Karpas-422 (cell line): ENCODE data around the gene KLK10. TPM values are rescaled to one million over a fixed set of nuclear protein-coding genes. Genes with fewer than 3 reads are reported as not detected.
A peak's percentile ranks its signal among the peaks of the same experiment; 100 is the strongest.

Experiments used
- DNase-seq: peaks from one replicate; pipeline ENCODE4 v3.0.0-alpha.2; 2015
- H2AFZ ChIP-seq: fragments of 200-600 bp; sonication (generic); 2 replicates; pipeline ENCODE4 v1.6.1; 2014; ENCODE audit warnings: antibody characterized with exemption, low read length, mixed read lengths
- H3K27ac ChIP-seq: fragments of 200-600 bp; sonication (generic); 2 replicates; pipeline ENCODE4 v1.5.1; 2014; ENCODE audit warnings: mild to moderate bottlenecking, low read length, moderate library complexity
- H3K27me3 ChIP-seq: fragments of 200-600 bp; sonication (generic); 2 replicates; pipeline ENCODE4 v1.6.1; 2014; ENCODE audit warnings: low read length, mixed read lengths
- H3K36me3 ChIP-seq: fragments of 200-600 bp; sonication (generic); 2 replicates; pipeline ENCODE4 v1.6.1; 2014; ENCODE audit warnings: low read length, mixed read lengths; ENCODE audit not compliant: insufficient read depth
- H3K4me1 ChIP-seq: fragments of 200-600 bp; sonication (generic); 2 replicates; pipeline ENCODE4 v1.6.1; 2014; ENCODE audit warnings: mild to moderate bottlenecking, low read length, mixed read lengths
- H3K4me2 ChIP-seq: fragments of 200-600 bp; sonication (generic); 2 replicates; pipeline ENCODE4 v1.6.1; 2014; ENCODE audit warnings: low read length, low read depth, mild to moderate bottlenecking; ENCODE audit not compliant: poor library complexity, severe bottlenecking
- H3K4me3 ChIP-seq: fragments of 200-600 bp; sonication (generic); 2 replicates; pipeline ENCODE4 v1.5.1; 2014; ENCODE audit warnings: mild to moderate bottlenecking, antibody characterized with exemption, low read length, mixed read lengths
- H3K79me2 ChIP-seq: fragments of 200-600 bp; sonication (generic); 2 replicates; pipeline ENCODE4 v1.6.1; 2014; ENCODE audit warnings: mild to moderate bottlenecking, low read length, mixed read lengths
- H3K9ac ChIP-seq: fragments of 200-600 bp; sonication (generic); 2 replicates; pipeline ENCODE4 v1.6.0; 2014; ENCODE audit warnings: low read length
- H3K9me2 ChIP-seq: fragments of 200-600 bp; sonication (generic), shearing (Covaris generic); replicated peaks from 2 replicates; pipeline ENCODE4 v1.6.0; 2014; ENCODE audit warnings: mild to moderate bottlenecking, low read length, moderate library complexity; ENCODE audit not compliant: insufficient read depth
- H3K9me3 ChIP-seq: fragments of 300-700, 200-600 bp; sonication (generic); 2 replicates; pipeline ENCODE4 v1.6.1; 2014; ENCODE audit warnings: low read length, mixed read lengths
- H4K20me1 ChIP-seq: fragments of 200-600 bp; sonication (generic); 2 replicates; pipeline ENCODE4 v1.6.1; 2014; ENCODE audit warnings: mild to moderate bottlenecking, antibody characterized with exemption, low read length, low read depth; ENCODE audit not compliant: insufficient read depth
- total RNA-seq: library from RNA; depleted of rRNA; stranded (reverse); fragments of >200 nt; shearing (Covaris generic); gene quantifications from 2 replicates; pipeline ENCODE4 v1.2.3, GENCODE V29; 2014; ENCODE audit warnings: low replicate concordance

The KLK10 gene
- total RNA-seq, 1 experiment from 2014 or later, result not detected

- Histone ChIP-seq H3K9ac (no peak overlapping the region), H3K4me3 (no peak overlapping the region), H4K20me1 (no peaks in the 10 kb centered on the region), H3K79me2 (no peaks in the 10 kb centered on the region), H3K9me3 (no peaks in the 10 kb centered on the region), H3K36me3 (no peaks in the 10 kb centered on the region), H3K27me3 (no peaks in the 10 kb centered on the region), H3K4me2 (no peak overlapping the region), H2AFZ (no peak overlapping the region), H3K4me1 (no peaks in the 10 kb centered on the region), H3K27ac (no peak overlapping the region), H3K9me2 (no peaks in the 10 kb centered on the region)
- DNase-seq, result no peak
Observed at GRCh38 chr19:51024924-51025323, 5.4 kb upstream of the KLK10 start.

GRCh38 chr19:51023946-51024345 lies 4.4 kb upstream of the KLK10 start:
- no peak overlapping the region for H2AFZ ChIP-seq
- H3K79me2 ChIP-seq, result no peaks in the 10 kb centered on the region
- no peaks in the 10 kb centered on the region for H4K20me1 ChIP-seq
- H3K9ac ChIP-seq, result no peak overlapping the region
- no peaks in the 10 kb centered on the region for H3K9me3 ChIP-seq
- no peaks in the 10 kb centered on the region for H3K27me3 ChIP-seq
- H3K9me2 ChIP-seq, result no peaks in the 10 kb centered on the region
- no peaks in the 10 kb centered on the region for H3K36me3 ChIP-seq
- no peak overlapping the region for H3K4me3 ChIP-seq
- no peak overlapping the region for H3K4me2 ChIP-seq
- H3K4me1 ChIP-seq, result no peaks in the 10 kb centered on the region
- H3K27ac ChIP-seq, result no peak overlapping the region
- no peak for DNase-seq

GRCh38 chr19:51022526-51022925 lies 3.0 kb upstream of the KLK10 start:
- no peak overlapping the region for H3K9ac ChIP-seq
- no peaks in the 10 kb centered on the region for H3K9me2 ChIP-seq
- H3K4me2 ChIP-seq, result no peak overlapping the region
- H3K4me1 ChIP-seq, result no peaks in the 10 kb centered on the region
- no peaks in the 10 kb centered on the region for H3K36me3 ChIP-seq
- no peak overlapping the region for H3K4me3 ChIP-seq
- no peak overlapping the region for H3K27ac ChIP-seq
- DNase-seq, result no peak
- no peak overlapping the region for H2AFZ ChIP-seq
- no peaks in the 10 kb centered on the region for H4K20me1 ChIP-seq
- H3K27me3 ChIP-seq, result no peaks in the 10 kb centered on the region
- no peaks in the 10 kb centered on the region for H3K9me3 ChIP-seq
- H3K79me2 ChIP-seq, result no peaks in the 10 kb centered on the region

GRCh38 chr19:51020988-51021651 lies 1.6 kb upstream of the KLK10 start:
- no peaks in the 10 kb centered on the region for H3K36me3 ChIP-seq
- H2AFZ ChIP-seq, result no peak overlapping the region
- H3K4me3 ChIP-seq, result no peak overlapping the region
- H3K27ac ChIP-seq, result no peak overlapping the region
- DNase-seq, result peak; percentile 76
- no peaks in the 10 kb centered on the region for H3K27me3 ChIP-seq
- H3K9me3 ChIP-seq, result no peaks in the 10 kb centered on the region
- no peaks in the 10 kb centered on the region for H3K9me2 ChIP-seq
- H3K4me1 ChIP-seq, result no peaks in the 10 kb centered on the region
- no peaks in the 10 kb centered on the region for H3K79me2 ChIP-seq
- no peak overlapping the region for H3K9ac ChIP-seq
- no peak overlapping the region for H3K4me2 ChIP-seq
- no peaks in the 10 kb centered on the region for H4K20me1 ChIP-seq

GRCh38 chr19:51018745-51019543 lies 565 bp downstream of the KLK10 start:
- Histone ChIP-seq H3K9me2 (no peaks in the 10 kb centered on the region), H3K4me2 (no peak overlapping the region), H3K27ac (no peak overlapping the region), H3K4me3 (no peak overlapping the region), H2AFZ (no peak overlapping the region), H3K9ac (no peak overlapping the region), H3K4me1 (no peaks in the 10 kb centered on the region), H3K79me2 (no peaks in the 10 kb centered on the region), H4K20me1 (peaks cover 3% of the 10 kb centered on the region; the same call in 1 of the 2 replicates), H3K9me3 (no peaks in the 10 kb centered on the region), H3K36me3 (no peaks in the 10 kb centered on the region), H3K27me3 (no peaks in the 10 kb centered on the region)
- no peak for DNase-seq

- Histone ChIP-seq H3K36me3 (no peaks in the 10 kb centered on the region), H4K20me1 (peaks cover 3% of the 10 kb centered on the region; the same call in 1 of the 2 replicates), H3K9me3 (no peaks in the 10 kb centered on the region), H2AFZ (no peak overlapping the region), H3K4me3 (no peak overlapping the region), H3K27ac (no peak overlapping the region), H3K4me2 (no peak overlapping the region), H3K79me2 (no peaks in the 10 kb centered on the region), H3K27me3 (no peaks in the 10 kb centered on the region), H3K9me2 (no peaks in the 10 kb centered on the region), H3K9ac (no peak overlapping the region), H3K4me1 (no peaks in the 10 kb centered on the region)
- no peak for DNase-seq
Observed at GRCh38 chr19:51016798-51017683, 2.5 kb downstream of the KLK10 start.

GRCh38 chr19:51015691-51016267 lies 3.7 kb downstream of the KLK10 start:
- Histone ChIP-seq H3K4me3 (no peak overlapping the region), H3K9me3 (no peaks in the 10 kb centered on the region), H3K36me3 (no peaks in the 10 kb centered on the region), H3K79me2 (no peaks in the 10 kb centered on the region), H3K9me2 (no peaks in the 10 kb centered on the region), H4K20me1 (peaks cover 3% of the 10 kb centered on the region; the same call in 1 of the 2 replicates), H3K4me1 (no peaks in the 10 kb centered on the region), H3K9ac (no peak overlapping the region), H3K4me2 (no peak overlapping the region), H3K27me3 (no peaks in the 10 kb centered on the region), H2AFZ (no peak overlapping the region), H3K27ac (no peak overlapping the region)
- no peak for DNase-seq
